Peyer's patch (tissue), 4 donors: ENCODE measurements around the gene S100A6.

Experiments used
- CTCF ChIP-seq, 6 experiments: fragments of 450-650 bp in 4 of 6; fragments of 200-600 bp in 2 of 6; sonication (generic) in 1 of 6; IDR thresholded peaks; one replicate each; pipeline ENCODE4 v1.5.1; 2017 to 2019; ENCODE audit warnings: antibody characterized with exemption in 6 of 6, mild to moderate bottlenecking in 3 of 6, moderate library complexity in 1 of 6
- POLR2A ChIP-seq, 2 donors: fragments of 450-650 bp; IDR thresholded peaks; one replicate each; pipeline ENCODE4 v1.5.1; 2017; ENCODE audit warnings: antibody characterized with exemption in 2 of 2, mild to moderate bottlenecking in 2 of 2, moderate library complexity in 2 of 2

DNA sequence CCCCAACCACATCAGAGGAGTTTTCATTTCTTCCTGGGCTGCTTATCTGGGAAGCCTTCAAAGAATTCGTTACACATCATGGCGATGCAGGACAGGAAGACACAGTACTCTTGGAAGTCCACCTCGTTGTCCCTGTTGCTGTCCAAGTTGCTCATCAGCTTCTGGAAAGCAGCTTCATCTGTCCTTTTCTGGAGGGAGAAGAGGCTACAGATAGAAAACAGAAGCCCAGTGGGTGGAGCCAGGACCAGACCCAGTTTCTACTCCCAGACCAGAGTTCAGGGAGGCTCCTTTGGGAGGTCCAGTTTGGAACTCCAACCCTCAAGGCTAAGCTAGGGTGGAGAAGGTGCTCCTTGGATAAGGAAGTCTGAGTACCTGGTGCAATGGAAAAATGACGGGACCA lies 7.9 kb upstream of the S100A6 start:
- TF ChIP-seq POLR2A (IDR thresholded peaks at IDR 0.05): no peak
- TF ChIP-seq CTCF (IDR thresholded peaks at IDR 0.05): no peak
